Endothelial cell of umbilical vein (primary cell): Measurements from ENCODE around the gene TRAPPC2L.

Experiments
- POLR2AphosphoS5 ChIP-seq: IDR thresholded peaks from 2 replicates; pipeline ENCODE4 v1.6.1; 2012; ENCODE audit warnings: low read depth, mild to moderate bottlenecking, control low read depth, low read length, moderate library complexity; ENCODE audit not compliant: insufficient read depth
- TF ChIP-seq, protein P1 (sequence below), 2 donors: IDR thresholded peaks; 1 replicate in 1 of 2; 2 replicates in 1 of 2; pipeline ENCODE4 v1.5.1; 2011; ENCODE audit warnings: low read length in 2 of 2, mild to moderate bottlenecking in 2 of 2, moderate library complexity in 2 of 2, control low read depth in 1 of 2, inconsistent platforms in 1 of 2, low read depth in 1 of 2; ENCODE audit not compliant: insufficient read depth in 1 of 2; ENCODE audit errors: extremely low read depth in 1 of 2

DNA sequence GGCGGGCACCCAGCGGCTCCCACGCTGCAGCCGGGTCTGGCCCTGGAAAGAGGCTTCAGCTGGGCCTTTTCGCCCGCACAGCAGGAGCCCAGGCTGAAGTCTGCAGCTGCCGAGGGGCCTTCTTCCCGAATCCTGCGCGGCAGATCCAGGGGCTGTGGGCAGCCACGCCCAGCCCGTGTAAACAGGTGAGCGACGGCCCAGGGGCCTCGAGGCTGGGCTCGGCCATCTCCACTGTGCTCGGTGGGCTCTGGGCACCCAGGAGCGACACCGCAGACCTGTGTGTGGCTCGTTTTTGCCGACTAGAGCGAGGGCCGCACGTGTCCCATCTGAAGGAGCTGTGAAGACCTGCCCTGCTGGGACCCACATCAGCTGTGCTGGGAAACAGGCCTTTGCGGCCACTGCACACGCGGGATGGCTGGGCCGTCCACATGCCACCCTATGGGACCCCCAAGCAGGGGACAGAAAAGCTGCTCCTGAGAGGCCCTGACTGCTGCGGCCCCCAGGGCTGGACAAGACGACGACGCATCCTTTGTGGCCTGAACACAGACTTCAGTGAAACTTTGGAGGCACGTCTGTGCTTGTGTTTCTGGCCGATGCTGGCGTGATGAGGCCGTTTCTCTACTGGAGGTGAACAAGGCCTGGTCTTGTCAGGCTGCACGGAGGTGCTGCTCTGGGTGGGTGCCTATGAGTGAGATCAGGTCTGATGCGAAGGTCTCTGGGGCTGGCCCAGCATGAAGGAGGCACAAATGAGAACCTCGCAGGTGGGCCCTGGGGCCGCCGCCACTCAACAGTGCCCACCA is 40.0 kb upstream of the TRAPPC2L start:
- TF ChIP-seq, protein P1, sequence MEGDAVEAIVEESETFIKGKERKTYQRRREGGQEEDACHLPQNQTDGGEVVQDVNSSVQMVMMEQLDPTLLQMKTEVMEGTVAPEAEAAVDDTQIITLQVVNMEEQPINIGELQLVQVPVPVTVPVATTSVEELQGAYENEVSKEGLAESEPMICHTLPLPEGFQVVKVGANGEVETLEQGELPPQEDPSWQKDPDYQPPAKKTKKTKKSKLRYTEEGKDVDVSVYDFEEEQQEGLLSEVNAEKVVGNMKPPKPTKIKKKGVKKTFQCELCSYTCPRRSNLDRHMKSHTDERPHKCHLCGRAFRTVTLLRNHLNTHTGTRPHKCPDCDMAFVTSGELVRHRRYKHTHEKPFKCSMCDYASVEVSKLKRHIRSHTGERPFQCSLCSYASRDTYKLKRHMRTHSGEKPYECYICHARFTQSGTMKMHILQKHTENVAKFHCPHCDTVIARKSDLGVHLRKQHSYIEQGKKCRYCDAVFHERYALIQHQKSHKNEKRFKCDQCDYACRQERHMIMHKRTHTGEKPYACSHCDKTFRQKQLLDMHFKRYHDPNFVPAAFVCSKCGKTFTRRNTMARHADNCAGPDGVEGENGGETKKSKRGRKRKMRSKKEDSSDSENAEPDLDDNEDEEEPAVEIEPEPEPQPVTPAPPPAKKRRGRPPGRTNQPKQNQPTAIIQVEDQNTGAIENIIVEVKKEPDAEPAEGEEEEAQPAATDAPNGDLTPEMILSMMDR (IDR thresholded peaks at IDR 0.05; ENCODE audit: extremely low read depth in 1 of 2, insufficient read depth in 1 of 2, low read depth in 1 of 2, low read length in 2 of 2): no peak
- no peak for TF ChIP-seq POLR2AphosphoS5
